Left kidney (tissue), 2 donors: Measurements from ENCODE around the gene ERC2. TPM values are rescaled to one million over a fixed set of nuclear protein-coding genes. Genes with fewer than 3 reads are reported as not detected.

Experiments
- DNase-seq: peaks from one replicate; pipeline ENCODE4 v3.0.0-alpha.2; 2013
- polyA plus RNA-seq: library from polyadenylated mRNA; unstranded; fragments of 120-200 nt; gene quantifications from one replicate; pipeline ENCODE4 v1.2.1, GENCODE V29; 2013; ENCODE audit not compliant: insufficient read length

Gene ERC2
- polyA plus RNA-seq, 1 donor: 3.9 TPM

DNA sequence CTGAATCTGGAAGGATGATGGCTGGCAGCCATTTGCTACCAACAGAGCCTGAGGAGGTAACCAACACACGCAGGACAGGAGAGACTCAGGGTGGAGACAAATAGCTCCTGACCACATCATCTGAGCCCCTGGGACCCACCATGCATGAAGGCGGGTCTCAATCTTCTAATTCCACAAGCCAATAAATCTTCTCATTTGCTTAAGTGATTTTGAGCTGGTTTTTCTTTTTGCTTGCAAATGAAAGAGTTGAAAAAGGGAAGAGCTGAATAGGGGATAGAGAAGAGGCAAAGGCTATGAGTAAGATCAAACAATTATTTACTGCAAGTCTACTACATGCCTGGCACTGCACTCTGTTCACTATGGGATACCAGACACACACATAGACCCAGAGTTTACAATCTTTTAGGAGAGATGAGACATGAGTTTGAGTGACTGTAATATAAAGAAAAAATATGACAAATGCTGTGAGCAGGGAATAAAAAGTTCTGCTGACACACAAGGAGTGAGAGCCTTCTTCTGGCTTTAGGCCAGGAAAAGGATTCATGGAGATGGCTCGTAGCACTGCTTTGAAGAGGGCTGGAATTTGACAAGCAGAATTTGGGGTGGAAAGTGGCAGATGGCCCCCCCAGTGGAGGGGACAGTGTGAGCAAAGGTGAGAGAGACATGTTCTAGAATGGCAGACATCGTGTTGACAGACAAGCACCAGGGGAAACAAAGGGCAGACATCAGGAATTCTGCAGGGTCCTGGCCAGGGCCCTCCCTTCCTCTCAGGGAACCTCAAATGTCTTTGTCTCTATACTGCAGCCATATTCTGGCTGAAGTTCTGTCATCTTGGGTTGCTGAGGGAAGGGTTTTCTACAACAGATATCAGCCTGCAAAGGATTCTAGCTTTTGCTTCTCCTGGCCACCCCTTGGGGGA is 911.4 kb downstream of the ERC2 start:
- no peak for DNase-seq

- DNase-seq: no peak
These were observed 912.2 kb downstream of the ERC2 start for GRCh38 chr3:55555873-55556618.

GRCh38 chr3:55554634-55555425 is 913.4 kb downstream of the ERC2 start:
- no peak for DNase-seq

DNA sequence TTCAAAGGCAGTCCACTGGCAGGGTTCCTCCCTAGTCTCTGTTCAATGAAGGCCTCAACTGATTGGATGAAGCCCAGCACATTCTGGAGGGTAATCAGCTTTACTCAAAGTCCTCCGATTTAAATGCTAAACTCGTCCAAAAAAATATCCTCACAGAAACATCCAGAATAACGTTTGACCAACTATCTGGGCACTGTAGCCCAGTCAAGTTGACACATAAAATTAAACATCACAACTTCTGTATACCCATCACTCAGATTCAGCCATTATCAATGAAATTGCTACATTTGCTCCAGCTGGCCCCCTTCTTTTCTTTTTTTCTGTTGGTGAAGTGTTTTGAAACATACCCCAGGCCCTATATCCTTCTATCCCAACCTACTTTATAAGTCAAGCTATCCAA is 916.6 kb downstream of the ERC2 start:
- DNase-seq: no peak

DNA sequence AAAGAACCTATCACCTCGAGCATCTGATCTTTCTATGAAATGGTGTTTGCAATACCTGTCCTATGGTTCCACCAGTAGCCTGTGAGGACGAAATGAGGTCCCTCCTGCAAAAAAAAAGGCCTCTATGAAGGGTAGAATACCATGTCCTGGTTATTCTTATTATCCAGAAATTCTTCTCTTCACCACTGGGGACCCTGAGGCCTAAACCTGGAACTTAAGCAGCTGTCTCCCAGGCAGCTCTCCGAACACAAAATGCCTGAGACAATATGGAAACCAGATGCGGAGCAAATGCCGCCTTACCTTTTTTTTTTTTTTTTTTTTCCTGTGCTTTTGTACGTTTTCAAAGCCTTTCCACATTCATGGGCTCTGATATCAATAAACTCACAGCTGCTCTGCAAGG is 919.1 kb downstream of the ERC2 start:
- DNase-seq: no peak

- no peak for DNase-seq
These were observed 921.2 kb downstream of the ERC2 start for GRCh38 chr3:55546866-55547669.

DNA sequence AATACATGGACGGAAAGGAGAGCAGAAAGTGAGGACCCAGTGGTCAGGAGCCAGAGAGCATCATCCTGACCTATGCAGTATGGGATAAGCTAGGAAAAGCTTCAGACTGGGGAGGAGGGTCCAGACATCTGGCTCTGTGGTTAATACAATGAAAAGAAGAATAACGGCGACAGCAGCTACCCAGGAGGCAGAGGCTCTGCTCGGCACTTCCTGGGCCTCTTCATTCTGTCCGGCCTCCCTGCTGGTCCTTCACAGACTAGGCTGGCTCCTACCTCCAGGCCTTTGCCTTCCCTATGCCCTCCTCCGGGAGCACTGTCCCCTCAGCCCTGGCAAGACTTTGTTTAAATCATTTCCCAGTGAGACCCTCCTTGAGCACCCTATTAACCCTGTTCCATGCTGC is 922.3 kb downstream of the ERC2 start:
- DNase-seq: no peak

DNA sequence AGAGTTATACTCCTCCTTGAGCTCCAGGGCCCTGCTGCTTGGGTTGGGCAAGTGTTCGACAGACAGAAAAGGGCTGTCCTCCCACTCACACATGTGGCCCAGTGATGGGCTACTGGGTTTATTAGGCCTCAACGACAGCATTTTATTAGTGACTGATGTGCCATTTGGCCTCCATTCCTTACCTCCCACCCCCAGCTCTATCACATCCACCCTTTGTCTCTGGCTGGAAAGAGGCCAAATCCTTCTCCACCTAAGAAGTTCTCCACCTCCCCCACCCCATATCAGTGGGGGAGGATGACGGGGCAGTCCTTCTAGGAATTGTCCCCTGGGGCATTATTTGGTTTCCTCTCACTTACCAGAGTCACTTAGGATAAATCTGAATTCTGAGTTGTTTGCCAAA is 924.0 kb downstream of the ERC2 start:
- no peak for DNase-seq

GRCh38 chr3:55543181-55543614 is 925.1 kb downstream of the ERC2 start:
- DNase-seq: no peak

DNA sequence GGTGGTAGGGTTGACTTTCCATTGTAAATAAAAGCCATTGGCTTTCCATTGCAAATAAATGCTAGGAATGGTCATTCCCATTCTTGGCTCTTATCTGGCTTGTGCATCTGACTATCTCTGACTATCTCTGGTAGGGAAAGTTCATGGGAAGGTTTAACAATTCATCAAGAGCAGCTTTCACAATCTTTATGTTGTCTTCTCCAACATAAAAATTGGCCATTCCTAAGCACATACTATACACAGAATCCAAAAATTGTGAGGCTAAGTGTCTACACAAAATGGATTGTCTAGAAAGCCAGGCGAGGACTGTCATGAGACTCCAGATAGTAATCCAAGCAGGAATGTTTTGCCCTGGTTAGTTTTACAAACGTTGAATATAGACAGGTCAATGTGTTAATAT is 926.8 kb downstream of the ERC2 start:
- no peak for DNase-seq

GRCh38 chr3:55541016-55541415 is 927.3 kb downstream of the ERC2 start:
- DNase-seq: no peak

- no peak for DNase-seq
These were observed 927.7 kb downstream of the ERC2 start for GRCh38 chr3:55540579-55540978.

DNA sequence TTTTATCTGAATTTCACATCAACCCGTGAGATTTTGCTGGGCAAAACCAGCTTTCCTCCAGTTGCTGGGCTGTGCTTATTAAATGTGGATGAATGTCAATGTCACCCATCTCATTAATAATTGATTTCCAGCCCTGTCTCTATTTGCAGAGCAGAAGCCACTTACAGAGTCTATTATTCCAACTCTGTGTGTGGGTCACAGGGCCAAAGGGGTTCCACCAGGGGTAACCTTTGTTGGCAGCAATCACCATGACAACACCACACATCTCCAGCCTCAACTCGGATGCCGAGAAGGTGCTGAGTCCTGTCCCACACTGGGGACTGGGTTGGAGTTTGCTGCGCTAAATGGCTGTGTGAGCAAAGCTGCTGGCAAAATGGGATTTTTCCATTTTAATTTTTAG is 930.1 kb downstream of the ERC2 start:
- no peak for DNase-seq

- no peak for DNase-seq
These were observed 930.7 kb downstream of the ERC2 start for GRCh38 chr3:55537563-55537962.

GRCh38 chr3:55537129-55537528 is 931.1 kb downstream of the ERC2 start:
- DNase-seq: no peak

GRCh38 chr3:55534876-55535275 is 933.4 kb downstream of the ERC2 start:
- DNase-seq: no peak

DNA sequence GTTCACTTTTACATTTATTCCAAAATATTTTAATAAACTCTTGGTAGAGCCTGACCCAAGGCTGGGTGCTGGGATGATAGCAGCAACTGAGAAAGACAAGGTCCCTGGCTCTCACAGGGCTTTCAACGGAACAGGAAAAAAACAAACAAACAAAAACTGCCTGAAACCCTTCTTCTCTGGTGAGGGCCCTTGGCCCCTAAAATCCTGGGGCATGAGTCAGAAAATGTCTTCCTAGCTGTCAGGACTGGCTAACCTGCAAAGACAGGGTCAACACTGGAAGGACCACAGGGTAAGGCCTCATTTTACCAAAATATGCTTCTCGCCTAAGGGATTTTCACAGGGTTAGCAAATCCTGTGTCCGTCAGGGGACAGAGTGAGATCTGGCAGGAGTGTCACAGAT is 935.5 kb downstream of the ERC2 start:
- no peak for DNase-seq

DNA sequence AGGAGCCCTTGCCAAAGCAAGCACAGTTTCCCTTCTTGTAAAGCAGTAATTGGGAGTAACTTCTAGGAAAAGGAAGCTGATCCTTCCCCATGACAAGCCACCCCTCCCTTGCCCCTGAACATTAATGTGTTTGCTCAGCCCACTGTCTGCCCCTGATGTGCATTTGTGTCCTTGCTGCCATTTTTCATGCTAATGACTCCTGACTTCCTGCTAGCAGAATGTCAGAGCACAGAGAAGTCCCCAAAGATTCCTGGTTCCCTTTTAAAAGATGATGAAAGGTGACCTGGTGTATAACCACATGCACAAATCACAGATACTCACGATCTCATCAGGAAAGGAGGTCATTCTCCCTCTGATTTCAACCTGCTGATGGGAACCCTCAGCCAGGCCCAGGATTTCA is 936.9 kb downstream of the ERC2 start:
- no peak for DNase-seq

DNA sequence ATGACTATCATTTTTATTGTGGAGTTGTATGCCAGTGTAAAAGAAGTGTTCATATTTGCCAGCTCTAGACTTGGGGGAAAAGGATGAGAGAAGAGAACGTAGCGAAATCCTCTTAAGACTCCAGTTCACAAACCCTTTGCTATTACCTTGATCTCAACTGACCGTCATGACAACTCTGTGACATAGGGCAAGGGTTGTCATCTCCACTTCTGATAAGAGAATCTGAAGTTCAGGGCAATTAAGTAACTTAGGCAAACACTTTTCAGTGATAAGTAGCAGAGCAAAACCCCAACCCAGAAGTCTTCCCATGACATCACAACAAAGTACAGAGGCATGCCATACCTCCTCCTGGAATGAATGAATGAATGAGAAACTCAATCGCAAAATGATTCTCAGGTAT is 940.9 kb downstream of the ERC2 start:
- no peak for DNase-seq

DNA sequence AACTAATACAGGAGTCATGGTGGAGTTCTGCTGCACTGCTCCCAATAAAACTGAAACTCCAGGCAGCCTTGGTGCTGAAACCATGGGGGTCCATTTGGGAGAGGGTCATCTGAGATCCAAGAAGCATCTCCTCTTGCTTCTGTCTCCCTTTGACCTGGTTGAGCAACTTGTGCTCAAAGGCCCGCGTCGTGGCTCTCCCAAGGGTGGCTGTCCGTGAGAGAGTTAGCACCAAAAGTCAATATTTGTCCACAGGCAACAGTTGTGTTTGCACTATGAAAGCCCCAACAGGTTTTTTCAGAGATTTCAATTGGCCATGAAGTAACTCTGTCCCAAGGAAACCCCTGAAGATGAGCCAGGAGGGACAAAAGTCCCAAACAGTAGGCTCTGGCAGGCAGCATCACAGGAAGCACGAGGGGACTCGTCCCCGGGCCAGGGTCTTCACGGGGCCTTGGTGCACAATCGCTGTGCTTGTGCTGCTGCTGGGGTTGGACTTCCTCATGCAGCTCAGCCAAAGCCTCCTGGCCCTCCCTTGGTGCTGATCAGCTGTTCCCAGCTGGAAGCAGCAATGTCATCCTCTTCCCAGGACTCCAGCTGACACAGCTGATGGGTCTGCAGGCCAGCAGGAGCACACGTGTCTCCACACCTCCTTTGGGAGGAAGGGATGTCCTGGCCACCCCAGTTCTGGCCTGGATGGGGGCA is 941.8 kb downstream of the ERC2 start:
- DNase-seq: no peak

GRCh38 chr3:55525436-55525835 is 942.8 kb downstream of the ERC2 start:
- no peak for DNase-seq
